Spleen (tissue), 11 donors: Measurements from ENCODE around the gene ADCY4. TPM values are rescaled to one million over a fixed set of nuclear protein-coding genes. Genes with fewer than 3 reads are reported as not detected.

Experiments used
- DNase-seq: peaks from one replicate; pipeline ENCODE4 v3.0.0-alpha.2; 2020
- H3K27ac ChIP-seq, 8 donors: fragments of 200-600 bp; sonication (generic) in 7 of 8; 1 replicate in 4 of 8; 2 replicates in 4 of 8; pipeline versions ENCODE4 v1.5.0 to v1.8.0; 2016 to 2021; ENCODE audit warnings: inconsistent platforms in 4 of 8, mild to moderate bottlenecking in 4 of 8, moderate library complexity in 1 of 8
- H3K27me3 ChIP-seq, 7 donors: fragments of 200-600 bp; sonication (generic) in 6 of 7; replicated peaks in 1 of 7; 1 replicate in 4 of 7; 2 replicates in 3 of 7; pipeline versions ENCODE4 v1.5.0 to v1.8.0; 2016 to 2021; ENCODE audit warnings: inconsistent platforms in 3 of 7, mild to moderate bottlenecking in 1 of 7
- H3K36me3 ChIP-seq, 6 donors: fragments of 200-600 bp; sonication (generic) in 5 of 6; 1 replicate in 4 of 6; 2 replicates in 2 of 6; pipeline versions ENCODE4 v1.5.0 to v1.8.0; 2016 to 2021; ENCODE audit warnings: inconsistent platforms in 2 of 6
- H3K4me1 ChIP-seq, 6 donors: fragments of 200-600 bp; sonication (generic) in 5 of 6; 1 replicate in 3 of 6; 2 replicates in 3 of 6; pipeline versions ENCODE4 v1.5.0 to v1.8.0; 2016 to 2021; ENCODE audit warnings: inconsistent platforms in 3 of 6
- H3K4me3 ChIP-seq, 8 donors: fragments of 200-600 bp; sonication (generic) in 7 of 8; 1 replicate in 4 of 8; 2 replicates in 4 of 8; pipeline versions ENCODE4 v1.5.0 to v1.8.0; 2016 to 2021; ENCODE audit warnings: inconsistent platforms in 4 of 8, mild to moderate bottlenecking in 4 of 8, moderate library complexity in 2 of 8
- H3K9me3 ChIP-seq, 8 donors: fragments of 200-600 bp; sonication (generic) in 7 of 8; 1 replicate in 4 of 8; 2 replicates in 4 of 8; pipeline versions ENCODE4 v1.5.0 to v1.8.0; 2016 to 2021; ENCODE audit warnings: inconsistent platforms in 4 of 8
- POLR2A ChIP-seq, 3 donors: fragments of 450-650 bp; IDR thresholded peaks; one replicate each; pipeline ENCODE4 v1.5.1; 2017; ENCODE audit warnings: antibody characterized with exemption in 3 of 3, mild to moderate bottlenecking in 1 of 3
- POLR2AphosphoS5 ChIP-seq, 3 donors: sonication (generic); formaldehyde crosslinking; IDR thresholded peaks; one replicate each; pipeline ENCODE4 v1.5.1; 2017; ENCODE audit warnings: antibody characterized with exemption in 3 of 3
- WGBS, 5 donors: extraction: QIAGEN DNeasy Blood & Tissue Kit in 3 of 5; methylation state at CpG; one replicate each; pipeline versions ENCODE4 v1.1.5 to v1.1.7; 2013 to 2018; 5-methylcytosine and 5-hydroxymethylcytosine counted together
- intact Hi-C: fragments of 100-400 bp; cut with DNase I; formaldehyde crosslinking; loops from one replicate; pipeline ENCODE4 v1.15.0; 2023; ENCODE audit warnings: low total_unique reads
- polyA plus RNA-seq, 3 donors: library from polyadenylated mRNA; stranded (reverse); fragments of 200-250 nt; gene quantifications; one replicate each; pipeline ENCODE4 v1.2.1, GENCODE V29; 2013
- total RNA-seq, 7 donors: library from RNA; depleted of rRNA in 3 of 7; stranded (reverse); fragments of >200 nt in 3 of 7; fragmentation: NEBNext Ultra II Directional in 4 of 7; extraction: Animal tissue kit (Norgen Biotek cat#: 25700) in 4 of 7; gene quantifications; one replicate each; pipeline versions ENCODE4 v1.1.0 to v1.2.1, GENCODE V29; 2016 to 2021
- TF ChIP-seq, protein P1 (sequence below), 11 experiments: fragments of 200-600 bp in 7 of 11; fragments of 450-650 bp in 4 of 11; sonication (generic) in 4 of 11; IDR thresholded peaks in 8 of 11; conservative IDR thresholded peaks in 3 of 11; 1 replicate in 7 of 11; 2 replicates in 4 of 11; pipeline versions ENCODE4 v1.4.0 to v1.8.0; 2016 to 2021; ENCODE audit warnings: antibody characterized with exemption in 11 of 11, inconsistent platforms in 4 of 11, mild to moderate bottlenecking in 1 of 11
- donor health status: healthy with polysubstance abuse.
- donor health status: DM: no; HTN: no; CAD: no; lungs with moderate emphysema.
- donor health status: DM: no; HTN: no; CAD: no.
- donor health status: Bipolar disorder and iron deficiency.
- donor health status: healthy.
- donor health status: DM: no; HTN: no; CAD: no.
- donor health status: DM: yes; HTN: yes; CAD: no.

ADCY4 gene
- total and polyA plus RNA-seq, 10 donors, result 13.0 to 114 (median 56.7) TPM

- 95 to 98% (median 96%) methylated on average over 8 of the region's 8 CpGs for WGBS, 5 donors
- intact Hi-C loops, result loop anchor here (5.0 kb wide), 1 partner anchor 95 kb away; no protein-coding TSS in a partner anchor
- Histone ChIP-seq H3K27me3 (peaks cover 0 to 27% (median 10%) of the 10 kb centered on the region in 7 donors), H3K4me1 (peaks cover 45 to 78% (median 62%) of the 10 kb centered on the region in 6 donors), H3K4me3 (no peak overlapping the region), H3K36me3 (peaks cover 0 to 34% (median 8%) of the 10 kb centered on the region in 6 donors), H3K9me3 (no peaks in the 10 kb centered on the region), H3K27ac (no peak overlapping the region)
- no peak for DNase-seq
- TF ChIP-seq POLR2A (IDR thresholded peaks at IDR 0.05) (no peak), POLR2AphosphoS5 (IDR thresholded peaks at IDR 0.05) (no peak)
- TF ChIP-seq, protein P1, sequence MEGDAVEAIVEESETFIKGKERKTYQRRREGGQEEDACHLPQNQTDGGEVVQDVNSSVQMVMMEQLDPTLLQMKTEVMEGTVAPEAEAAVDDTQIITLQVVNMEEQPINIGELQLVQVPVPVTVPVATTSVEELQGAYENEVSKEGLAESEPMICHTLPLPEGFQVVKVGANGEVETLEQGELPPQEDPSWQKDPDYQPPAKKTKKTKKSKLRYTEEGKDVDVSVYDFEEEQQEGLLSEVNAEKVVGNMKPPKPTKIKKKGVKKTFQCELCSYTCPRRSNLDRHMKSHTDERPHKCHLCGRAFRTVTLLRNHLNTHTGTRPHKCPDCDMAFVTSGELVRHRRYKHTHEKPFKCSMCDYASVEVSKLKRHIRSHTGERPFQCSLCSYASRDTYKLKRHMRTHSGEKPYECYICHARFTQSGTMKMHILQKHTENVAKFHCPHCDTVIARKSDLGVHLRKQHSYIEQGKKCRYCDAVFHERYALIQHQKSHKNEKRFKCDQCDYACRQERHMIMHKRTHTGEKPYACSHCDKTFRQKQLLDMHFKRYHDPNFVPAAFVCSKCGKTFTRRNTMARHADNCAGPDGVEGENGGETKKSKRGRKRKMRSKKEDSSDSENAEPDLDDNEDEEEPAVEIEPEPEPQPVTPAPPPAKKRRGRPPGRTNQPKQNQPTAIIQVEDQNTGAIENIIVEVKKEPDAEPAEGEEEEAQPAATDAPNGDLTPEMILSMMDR (IDR thresholded peaks at IDR 0.05 in 8 of 11, conservative IDR thresholded peaks at IDR 0.05 in 3 of 11), result no peak
Observed at GRCh38 chr14:24337824-24338175, 2.9 kb upstream of the ADCY4 start.

DNA sequence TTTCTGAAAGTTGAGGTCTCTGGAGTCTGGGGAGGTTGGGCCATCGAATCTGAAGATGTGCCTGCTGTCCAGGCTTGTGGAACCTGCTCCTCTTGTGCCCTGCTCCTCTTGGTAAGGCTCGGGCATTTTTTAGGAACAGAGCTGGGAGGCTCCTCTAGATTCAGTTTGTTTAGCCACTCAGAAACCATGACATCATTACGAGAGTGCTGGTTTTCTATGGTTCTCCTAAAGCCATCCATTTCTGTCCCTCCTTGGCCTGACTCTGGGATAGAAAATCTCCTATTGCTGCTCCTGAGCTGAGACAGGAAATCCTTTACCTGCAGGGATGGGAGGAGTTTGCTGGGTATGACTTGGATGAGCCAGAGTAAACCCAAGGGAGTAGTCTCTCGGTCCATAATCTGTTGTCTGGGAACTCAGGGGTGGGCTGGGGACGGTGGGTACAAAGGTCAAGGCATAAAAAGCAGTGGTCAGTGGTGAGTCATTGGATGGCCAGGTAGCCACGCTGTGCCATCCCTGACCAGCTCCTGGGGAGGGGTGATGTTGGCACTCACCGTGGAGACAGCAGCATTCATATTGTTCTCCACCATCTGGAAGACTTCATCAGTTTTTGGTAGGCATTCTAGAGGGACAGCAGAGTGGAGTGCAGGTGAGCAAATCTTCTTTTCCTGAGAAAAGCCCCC is 2.4 kb upstream of the ADCY4 start:
- H3K27ac ChIP-seq, result no peak overlapping the region
- intact Hi-C loops, result loop anchor here (5.0 kb wide), 1 partner anchor 95 kb away; no protein-coding TSS in a partner anchor
- WGBS, 5 donors, result 93 to 98% (median 96%) methylated on average over 7 of the region's 7 CpGs
- no peaks in the 10 kb centered on the region for H3K9me3 ChIP-seq
- TF ChIP-seq POLR2A (IDR thresholded peaks at IDR 0.05) (no peak), POLR2AphosphoS5 (IDR thresholded peaks at IDR 0.05) (no peak)
- TF ChIP-seq, protein P1 (IDR thresholded peaks at IDR 0.05 in 8 of 11, conservative IDR thresholded peaks at IDR 0.05 in 3 of 11), result no peak
- peaks cover 0 to 34% (median 8%) of the 10 kb centered on the region in 6 donors for H3K36me3 ChIP-seq
- DNase-seq, result no peak
- no peak overlapping the region for H3K4me3 ChIP-seq
- peaks cover 50 to 83% (median 67%) of the 10 kb centered on the region in 6 donors for H3K4me1 ChIP-seq
- H3K27me3 ChIP-seq, result peaks cover 0 to 32% (median 10%) of the 10 kb centered on the region in 7 donors

- peaks cover 62 to 99% (median 82%) of the 10 kb centered on the region in 6 donors for H3K4me1 ChIP-seq
- peaks cover 0 to 34% (median 10%) of the 10 kb centered on the region in 7 donors for H3K27me3 ChIP-seq
- H3K36me3 ChIP-seq, result peaks cover 0 to 34% (median 8%) of the 10 kb centered on the region in 6 donors
- WGBS, 5 donors, result 53 to 67% (median 58%) methylated on average over 12 of the region's 12 CpGs
- intact Hi-C loops, result loop anchor here (5.0 kb wide), 1 partner anchor 97 kb away; no protein-coding TSS in a partner anchor
- TF ChIP-seq POLR2A (IDR thresholded peaks at IDR 0.05) (no peak), POLR2AphosphoS5 (IDR thresholded peaks at IDR 0.05) (peak; percentile 43 to 59 (median 56))
- TF ChIP-seq, protein P1 (IDR thresholded peaks at IDR 0.05 in 8 of 11, conservative IDR thresholded peaks at IDR 0.05 in 3 of 11), result no peak
- peak overlapping the region in 3 of 8 donors; percentile 40 to 71 (median 52) for H3K4me3 ChIP-seq
- no peaks in the 10 kb centered on the region for H3K9me3 ChIP-seq
- no peak for DNase-seq
- peak overlapping the region in 6 of 8 donors; percentile 64 to 85 (median 74) for H3K27ac ChIP-seq
Observed at GRCh38 chr14:24335461-24336171, 745 bp upstream of the ADCY4 start.
